H1 (cell line): ENCODE results near the gene ANXA1. TPM values are rescaled to one million over a fixed set of nuclear protein-coding genes. Genes with fewer than 3 reads are reported as not detected.

ENCODE experiments used
- polyA plus RNA-seq, 7 experiments: library from polyadenylated mRNA; depleted of rRNA in 3 of 7; stranded (reverse) in 5 of 7; unstranded in 2 of 7; fragments of >200 nt in 5 of 7; fragments of 200-250 nt in 2 of 7; gene quantifications; 1 replicate in 5 of 7; 2 replicates in 1 of 7; 4 replicates in 1 of 7; pipeline versions ENCODE4 v1.2.1 to v1.2.3, GENCODE V29; 2011 to 2013; ENCODE audit warnings: missing spikeins in 2 of 7, mixed read lengths in 2 of 7
- total RNA-seq: library from RNA; stranded (reverse); fragmentation: NEBNext Ultra II Directional; extraction: Animal tissue kit (Norgen Biotek cat#: 25700); gene quantifications from 2 replicates; pipeline ENCODE4 v1.2.1, GENCODE V29; 2021
- TF ChIP-seq, protein P1 (sequence below): fragments of 300-600 bp; sonication (generic); IDR thresholded peaks from 2 replicates; pipeline ENCODE4 v1.7.1; 2012; ENCODE audit warnings: low read length, moderate library complexity, mild to moderate bottlenecking, inconsistent platforms; ENCODE audit not compliant: insufficient replicate concordance

ANXA1 gene
- total and polyA plus RNA-seq, 2 of the 8 experiments (the other 6 are each of a cell fraction or from before 2014, with no cell fraction given), result 0.71 to 5.7 TPM

DNA sequence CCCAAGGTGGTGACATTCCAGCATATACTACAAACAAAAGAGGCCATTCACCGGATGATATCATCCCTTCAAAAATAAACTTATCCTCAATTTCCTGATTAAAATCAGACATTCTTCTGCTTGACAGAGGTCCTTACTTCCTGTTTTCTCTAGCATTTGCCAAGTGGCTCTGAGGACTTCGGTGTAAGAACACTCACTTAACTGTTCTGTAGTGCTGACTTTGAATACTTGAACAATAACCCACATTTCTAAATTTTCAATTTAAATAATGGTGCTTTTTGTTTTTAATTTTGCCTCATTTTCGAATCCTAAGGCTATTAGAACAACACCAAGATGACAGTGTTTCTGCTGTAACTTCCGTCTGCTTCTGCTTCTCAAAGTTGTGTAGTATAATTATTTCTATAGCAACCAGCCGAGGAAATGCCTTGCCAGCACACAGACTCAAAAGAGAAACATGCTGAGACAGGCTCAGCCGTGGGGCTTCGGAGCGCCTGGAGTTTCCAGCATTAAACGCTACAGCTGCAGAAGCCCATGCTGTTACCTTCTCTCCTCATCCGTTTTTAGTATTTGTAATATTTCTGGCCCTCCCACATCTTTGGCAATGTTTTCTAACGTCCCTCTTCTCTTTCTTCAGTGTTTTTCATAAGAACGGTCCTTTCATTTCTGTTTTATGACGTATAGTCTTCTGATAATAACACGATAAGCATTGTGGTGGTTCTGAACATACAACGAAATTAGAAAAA is 19.5 kb upstream of the ANXA1 start (continued):
- TF ChIP-seq, protein P1, sequence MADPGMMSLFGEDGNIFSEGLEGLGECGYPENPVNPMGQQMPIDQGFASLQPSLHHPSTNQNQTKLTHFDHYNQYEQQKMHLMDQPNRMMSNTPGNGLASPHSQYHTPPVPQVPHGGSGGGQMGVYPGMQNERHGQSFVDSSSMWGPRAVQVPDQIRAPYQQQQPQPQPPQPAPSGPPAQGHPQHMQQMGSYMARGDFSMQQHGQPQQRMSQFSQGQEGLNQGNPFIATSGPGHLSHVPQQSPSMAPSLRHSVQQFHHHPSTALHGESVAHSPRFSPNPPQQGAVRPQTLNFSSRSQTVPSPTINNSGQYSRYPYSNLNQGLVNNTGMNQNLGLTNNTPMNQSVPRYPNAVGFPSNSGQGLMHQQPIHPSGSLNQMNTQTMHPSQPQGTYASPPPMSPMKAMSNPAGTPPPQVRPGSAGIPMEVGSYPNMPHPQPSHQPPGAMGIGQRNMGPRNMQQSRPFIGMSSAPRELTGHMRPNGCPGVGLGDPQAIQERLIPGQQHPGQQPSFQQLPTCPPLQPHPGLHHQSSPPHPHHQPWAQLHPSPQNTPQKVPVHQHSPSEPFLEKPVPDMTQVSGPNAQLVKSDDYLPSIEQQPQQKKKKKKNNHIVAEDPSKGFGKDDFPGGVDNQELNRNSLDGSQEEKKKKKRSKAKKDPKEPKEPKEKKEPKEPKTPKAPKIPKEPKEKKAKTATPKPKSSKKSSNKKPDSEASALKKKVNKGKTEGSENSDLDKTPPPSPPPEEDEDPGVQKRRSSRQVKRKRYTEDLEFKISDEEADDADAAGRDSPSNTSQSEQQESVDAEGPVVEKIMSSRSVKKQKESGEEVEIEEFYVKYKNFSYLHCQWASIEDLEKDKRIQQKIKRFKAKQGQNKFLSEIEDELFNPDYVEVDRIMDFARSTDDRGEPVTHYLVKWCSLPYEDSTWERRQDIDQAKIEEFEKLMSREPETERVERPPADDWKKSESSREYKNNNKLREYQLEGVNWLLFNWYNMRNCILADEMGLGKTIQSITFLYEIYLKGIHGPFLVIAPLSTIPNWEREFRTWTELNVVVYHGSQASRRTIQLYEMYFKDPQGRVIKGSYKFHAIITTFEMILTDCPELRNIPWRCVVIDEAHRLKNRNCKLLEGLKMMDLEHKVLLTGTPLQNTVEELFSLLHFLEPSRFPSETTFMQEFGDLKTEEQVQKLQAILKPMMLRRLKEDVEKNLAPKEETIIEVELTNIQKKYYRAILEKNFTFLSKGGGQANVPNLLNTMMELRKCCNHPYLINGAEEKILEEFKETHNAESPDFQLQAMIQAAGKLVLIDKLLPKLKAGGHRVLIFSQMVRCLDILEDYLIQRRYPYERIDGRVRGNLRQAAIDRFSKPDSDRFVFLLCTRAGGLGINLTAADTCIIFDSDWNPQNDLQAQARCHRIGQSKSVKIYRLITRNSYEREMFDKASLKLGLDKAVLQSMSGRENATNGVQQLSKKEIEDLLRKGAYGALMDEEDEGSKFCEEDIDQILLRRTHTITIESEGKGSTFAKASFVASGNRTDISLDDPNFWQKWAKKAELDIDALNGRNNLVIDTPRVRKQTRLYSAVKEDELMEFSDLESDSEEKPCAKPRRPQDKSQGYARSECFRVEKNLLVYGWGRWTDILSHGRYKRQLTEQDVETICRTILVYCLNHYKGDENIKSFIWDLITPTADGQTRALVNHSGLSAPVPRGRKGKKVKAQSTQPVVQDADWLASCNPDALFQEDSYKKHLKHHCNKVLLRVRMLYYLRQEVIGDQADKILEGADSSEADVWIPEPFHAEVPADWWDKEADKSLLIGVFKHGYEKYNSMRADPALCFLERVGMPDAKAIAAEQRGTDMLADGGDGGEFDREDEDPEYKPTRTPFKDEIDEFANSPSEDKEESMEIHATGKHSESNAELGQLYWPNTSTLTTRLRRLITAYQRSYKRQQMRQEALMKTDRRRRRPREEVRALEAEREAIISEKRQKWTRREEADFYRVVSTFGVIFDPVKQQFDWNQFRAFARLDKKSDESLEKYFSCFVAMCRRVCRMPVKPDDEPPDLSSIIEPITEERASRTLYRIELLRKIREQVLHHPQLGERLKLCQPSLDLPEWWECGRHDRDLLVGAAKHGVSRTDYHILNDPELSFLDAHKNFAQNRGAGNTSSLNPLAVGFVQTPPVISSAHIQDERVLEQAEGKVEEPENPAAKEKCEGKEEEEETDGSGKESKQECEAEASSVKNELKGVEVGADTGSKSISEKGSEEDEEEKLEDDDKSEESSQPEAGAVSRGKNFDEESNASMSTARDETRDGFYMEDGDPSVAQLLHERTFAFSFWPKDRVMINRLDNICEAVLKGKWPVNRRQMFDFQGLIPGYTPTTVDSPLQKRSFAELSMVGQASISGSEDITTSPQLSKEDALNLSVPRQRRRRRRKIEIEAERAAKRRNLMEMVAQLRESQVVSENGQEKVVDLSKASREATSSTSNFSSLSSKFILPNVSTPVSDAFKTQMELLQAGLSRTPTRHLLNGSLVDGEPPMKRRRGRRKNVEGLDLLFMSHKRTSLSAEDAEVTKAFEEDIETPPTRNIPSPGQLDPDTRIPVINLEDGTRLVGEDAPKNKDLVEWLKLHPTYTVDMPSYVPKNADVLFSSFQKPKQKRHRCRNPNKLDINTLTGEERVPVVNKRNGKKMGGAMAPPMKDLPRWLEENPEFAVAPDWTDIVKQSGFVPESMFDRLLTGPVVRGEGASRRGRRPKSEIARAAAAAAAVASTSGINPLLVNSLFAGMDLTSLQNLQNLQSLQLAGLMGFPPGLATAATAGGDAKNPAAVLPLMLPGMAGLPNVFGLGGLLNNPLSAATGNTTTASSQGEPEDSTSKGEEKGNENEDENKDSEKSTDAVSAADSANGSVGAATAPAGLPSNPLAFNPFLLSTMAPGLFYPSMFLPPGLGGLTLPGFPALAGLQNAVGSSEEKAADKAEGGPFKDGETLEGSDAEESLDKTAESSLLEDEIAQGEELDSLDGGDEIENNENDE, result no peak
